Cardiac fibroblast (primary cell): ENCODE data around the gene WNK1.
"Not testable (repeated sequence)": the region's sequence is repeated elsewhere in the genome, so short reads cannot be mapped to it uniquely, and the experiment has no call there.

Experiments used
- DNase-seq, 2 donors: peaks; one replicate each; pipeline versions ENCODE4 v3.0.0 to v3.0.0-alpha.2; 2010; ENCODE audit warnings: low read depth in 2 of 2
- H3K4me3 ChIP-seq, 2 donors: replicated peaks in 1 of 2; 1 replicate in 1 of 2; 2 replicates in 1 of 2; pipeline ENCODE4 v1.5.1; 2011; ENCODE audit warnings: low read depth in 2 of 2, low read length in 2 of 2, mild to moderate bottlenecking in 2 of 2, moderate library complexity in 1 of 2
- CTCF ChIP-seq: IDR thresholded peaks from one replicate; pipeline ENCODE4 v1.5.1; 2011; ENCODE audit warnings: low read depth, mild to moderate bottlenecking, low read length, inconsistent platforms

The WNK1 gene

DNA sequence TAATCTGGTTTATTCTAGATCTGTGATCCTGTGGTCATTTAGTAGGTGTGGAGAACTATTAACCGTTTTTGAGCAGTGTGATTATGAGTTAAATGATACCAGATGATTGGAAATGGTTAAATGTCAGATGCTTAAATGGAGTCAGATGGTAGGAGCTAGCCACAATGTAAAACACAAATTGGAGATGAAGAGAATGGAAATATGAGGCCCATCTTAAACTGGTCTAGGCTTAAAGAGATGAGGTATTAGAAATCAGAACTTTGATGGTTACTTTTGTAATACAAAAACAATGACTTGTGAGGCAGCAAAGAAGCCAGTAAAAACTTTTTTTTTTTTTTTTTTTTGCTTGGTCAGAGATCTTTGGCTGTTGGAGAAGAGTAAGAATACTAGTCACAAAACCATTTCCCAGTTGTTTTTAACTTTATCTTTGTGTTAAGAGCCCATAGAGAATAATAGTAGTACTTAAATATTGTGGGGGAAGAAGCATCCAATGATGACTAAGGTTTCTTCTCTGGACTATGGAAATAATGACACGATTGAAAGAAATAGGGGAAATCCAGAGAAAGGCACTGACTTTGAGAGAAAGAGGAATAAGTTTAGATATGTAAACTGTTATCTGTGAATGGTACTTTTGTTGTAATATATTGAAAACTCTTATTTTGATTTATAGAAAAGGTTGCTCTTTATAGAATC, 95.9 kb downstream of the WNK1 start:
- no peak for TF ChIP-seq CTCF
- peak; percentile 28 to 72 for DNase-seq
- no peak overlapping the region for H3K4me3 ChIP-seq

DNA sequence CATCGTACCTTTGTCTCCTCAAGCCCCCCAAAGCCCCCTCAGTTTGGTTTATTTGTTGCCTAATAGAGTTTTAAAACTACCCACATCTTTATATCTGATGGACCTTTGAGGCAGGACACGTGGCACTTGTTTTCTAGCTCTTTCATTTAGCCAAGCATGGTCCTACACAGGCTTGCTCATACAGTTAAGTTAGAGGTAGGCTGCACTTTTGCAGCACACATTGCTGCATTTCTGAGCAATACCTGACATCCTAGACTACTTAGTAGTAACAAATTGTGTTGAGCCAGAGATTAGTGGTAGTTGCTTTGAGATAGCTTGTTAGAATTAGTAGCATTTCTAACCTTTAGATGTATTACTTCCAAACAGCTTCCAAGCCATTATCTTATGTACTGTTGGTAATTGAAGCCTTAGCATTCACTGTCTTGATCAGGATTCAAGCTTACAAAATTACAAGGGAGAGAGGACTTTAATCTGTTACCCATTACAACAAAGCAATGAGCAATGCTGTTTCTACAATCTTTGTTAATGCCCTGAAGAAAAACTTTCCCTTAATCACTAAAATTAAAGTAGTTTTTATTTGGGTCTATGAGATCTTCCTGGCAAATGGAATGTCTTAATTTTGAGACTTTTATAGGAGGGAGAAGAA, 96.6 kb downstream of the WNK1 start:
- no peak for DNase-seq
- no peak overlapping the region for H3K4me3 ChIP-seq
- no peak for TF ChIP-seq CTCF

DNA sequence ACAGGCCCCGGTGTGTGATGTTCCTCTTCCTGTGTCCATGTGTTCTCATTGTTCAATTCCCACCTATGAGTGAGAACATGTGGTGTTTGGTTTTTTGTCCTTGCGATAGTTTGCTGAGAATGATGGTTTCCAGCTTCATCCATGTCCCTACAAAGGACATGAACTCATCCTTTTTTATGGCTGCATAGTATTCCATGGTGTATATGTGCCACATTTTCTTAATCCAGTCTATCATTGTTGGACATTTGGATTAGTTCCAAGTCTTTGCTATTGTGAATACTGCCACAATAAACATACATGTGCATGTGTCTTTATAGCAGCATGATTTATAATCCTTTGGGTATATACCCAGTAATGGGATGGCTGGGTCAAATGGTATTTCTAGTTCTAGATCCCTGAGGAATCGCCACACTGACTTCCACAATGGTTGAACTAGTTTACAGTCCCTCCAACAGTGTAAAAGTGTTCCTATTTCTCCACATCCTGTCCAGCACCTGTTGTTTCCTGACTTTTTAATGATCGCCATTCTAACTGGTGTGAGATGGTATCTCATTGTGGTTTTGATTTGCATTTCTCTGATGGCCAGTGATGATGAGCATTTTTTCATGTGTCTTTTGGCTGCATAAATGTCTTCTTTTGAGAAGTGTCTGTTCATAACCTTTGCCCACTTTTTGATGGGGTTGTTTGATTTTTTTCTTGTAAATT, 97.5 kb downstream of the WNK1 start:
- not testable (repeated sequence) for DNase-seq, H3K4me3 ChIP-seq

DNA sequence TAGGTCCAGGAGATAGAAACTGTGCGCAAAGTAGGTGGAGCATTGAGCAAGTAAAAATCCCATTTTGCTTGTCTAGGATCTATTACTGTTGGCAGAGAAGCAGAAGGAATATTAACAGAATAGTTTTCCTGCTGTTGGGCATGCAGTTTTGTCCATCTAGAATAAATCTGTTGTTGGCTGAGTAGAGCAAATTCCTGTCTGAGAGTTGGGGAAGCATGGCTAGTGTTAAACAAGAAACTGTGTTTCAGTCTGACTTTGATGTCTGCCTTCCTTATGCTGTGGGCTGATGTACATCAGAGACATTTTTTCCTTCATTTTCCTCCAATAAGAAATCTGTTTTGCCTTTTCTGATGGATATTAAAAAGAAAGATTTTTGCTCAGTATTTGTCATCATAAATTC, 99.0 kb downstream of the WNK1 start:
- H3K4me3 ChIP-seq: no peak overlapping the region
- DNase-seq: peak; percentile 13 to 59
- no peak for TF ChIP-seq CTCF

GRCh38 chr12:851913-852312, 99.5 kb downstream of the WNK1 start:
- no peak for TF ChIP-seq CTCF
- H3K4me3 ChIP-seq: no peak overlapping the region
- DNase-seq: peak; percentile 77 to 85

- no peak overlapping the region for H3K4me3 ChIP-seq
- no peak for DNase-seq
- no peak for TF ChIP-seq CTCF
Observed at GRCh38 chr12:852864-853263, 100.5 kb downstream of the WNK1 start.

GRCh38 chr12:857611-858010, 105.2 kb downstream of the WNK1 start:
- no peak overlapping the region for H3K4me3 ChIP-seq
- DNase-seq: peak; percentile 71 to 87
- TF ChIP-seq CTCF: no peak
